Activated CD8-positive, alpha-beta T cell treated with anti-CD3 and anti-CD28 coated beads, Interleukin-2, amount 10 ng/mL, durations not matched to agents 7 days and 5 days (primary cell): ENCODE data around the gene DOK1. TPM values are rescaled to one million over a fixed set of nuclear protein-coding genes. Genes with fewer than 3 reads are reported as not detected.

ENCODE experiments used
- ATAC-seq: fragments of 150-1000 bp; cut with Tn5 transposase; one replicate; pipeline ENCODE4 v1.10.0; 2021; ENCODE audit warnings: moderate library complexity
- CTCF ChIA-PET: fragments of 350-600 bp; sonication (Branson Sonifier 250); formaldehyde crosslinking; loops from one replicate; lab custom pipeline; 2021; ENCODE audit warnings: antibody characterized with exemption; lab: Charles Lee
- POLR2A ChIA-PET: fragments of 350-600 bp; sonication (Branson Sonifier 250); formaldehyde crosslinking; loops from one replicate; lab custom pipeline; 2021; ENCODE audit warnings: antibody characterized with exemption; lab: Charles Lee
- DNase-seq: peaks from one replicate; pipeline ENCODE4 v3.0.0-alpha.2; 2020
- H3K27ac Mint-ChIP-seq: one replicate; pipeline ENCODE4 v1.8.0; 2021; ENCODE audit warnings: mild to moderate bottlenecking, mixed read lengths
- H3K27me3 Mint-ChIP-seq: one replicate; pipeline ENCODE4 v1.8.0; 2021; ENCODE audit warnings: low read depth, mixed read lengths
- H3K36me3 Mint-ChIP-seq: one replicate; pipeline ENCODE4 v1.8.0; 2021; ENCODE audit warnings: low read depth, mixed read lengths
- H3K4me1 Mint-ChIP-seq: one replicate; pipeline ENCODE4 v1.8.0; 2021; ENCODE audit warnings: low read depth, mixed read lengths
- H3K4me3 Mint-ChIP-seq: one replicate; pipeline ENCODE4 v1.8.0; 2021; ENCODE audit warnings: mild to moderate bottlenecking, mixed read lengths
- H3K9me3 Mint-ChIP-seq: one replicate; pipeline ENCODE4 v1.8.0; 2022; ENCODE audit warnings: mixed read lengths; ENCODE audit not compliant: insufficient read depth
- total RNA-seq, 2 experiments: library from RNA; stranded (reverse); gene quantifications; one replicate each; pipeline ENCODE4 v1.2.3, GENCODE V29; 2021

The DOK1 gene
- total RNA-seq, 2 experiments from 2014 or later = 32.4 to 35.9 TPM

DNA sequence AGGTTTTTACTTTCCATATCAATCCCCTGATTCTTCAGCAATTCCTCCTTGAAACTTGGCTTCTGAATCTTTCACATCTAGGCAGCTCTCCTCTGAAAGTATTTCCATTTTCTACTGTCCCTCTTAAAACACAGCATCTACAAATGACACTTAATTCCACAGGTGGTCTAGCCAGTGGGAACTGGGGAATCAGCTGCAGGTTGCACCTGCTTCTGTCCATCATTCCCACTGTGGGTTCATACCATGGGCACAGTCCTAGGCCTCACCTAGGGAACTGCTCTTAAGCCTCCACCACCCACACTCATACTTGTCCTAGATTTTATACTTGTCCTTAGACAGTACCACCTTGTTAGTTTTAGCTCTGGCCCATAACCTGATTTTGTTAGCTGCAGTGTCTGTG lies 3.0 kb upstream of the DOK1 start:
- peaks cover 6% of the 10 kb centered on the region for H3K36me3 Mint-ChIP-seq
- no peak for DNase-seq
- H3K27me3 Mint-ChIP-seq = peaks cover 36% of the 10 kb centered on the region
- H3K27ac Mint-ChIP-seq = no peak overlapping the region
- ChIA-PET POLR2A (interaction anchor here (0.6 to 1.8 kb wide), 4 partner anchors 19 to 34 kb away, joined by 3 to 5 read pairs (median 4); no protein-coding TSS in a partner anchor), CTCF (interaction anchor here (0.9 to 2.1 kb wide), 6 partner anchors 17 to 68 kb away, joined by 3 to 7 read pairs (median 4); partner anchors contain the start of genes AUP1, CCDC142, HTRA2 and TTC31)
- no peak overlapping the region for H3K4me3 Mint-ChIP-seq
- no peak for ATAC-seq
- H3K9me3 Mint-ChIP-seq = no peaks in the 10 kb centered on the region
- peaks cover 36% of the 10 kb centered on the region for H3K4me1 Mint-ChIP-seq

DNA sequence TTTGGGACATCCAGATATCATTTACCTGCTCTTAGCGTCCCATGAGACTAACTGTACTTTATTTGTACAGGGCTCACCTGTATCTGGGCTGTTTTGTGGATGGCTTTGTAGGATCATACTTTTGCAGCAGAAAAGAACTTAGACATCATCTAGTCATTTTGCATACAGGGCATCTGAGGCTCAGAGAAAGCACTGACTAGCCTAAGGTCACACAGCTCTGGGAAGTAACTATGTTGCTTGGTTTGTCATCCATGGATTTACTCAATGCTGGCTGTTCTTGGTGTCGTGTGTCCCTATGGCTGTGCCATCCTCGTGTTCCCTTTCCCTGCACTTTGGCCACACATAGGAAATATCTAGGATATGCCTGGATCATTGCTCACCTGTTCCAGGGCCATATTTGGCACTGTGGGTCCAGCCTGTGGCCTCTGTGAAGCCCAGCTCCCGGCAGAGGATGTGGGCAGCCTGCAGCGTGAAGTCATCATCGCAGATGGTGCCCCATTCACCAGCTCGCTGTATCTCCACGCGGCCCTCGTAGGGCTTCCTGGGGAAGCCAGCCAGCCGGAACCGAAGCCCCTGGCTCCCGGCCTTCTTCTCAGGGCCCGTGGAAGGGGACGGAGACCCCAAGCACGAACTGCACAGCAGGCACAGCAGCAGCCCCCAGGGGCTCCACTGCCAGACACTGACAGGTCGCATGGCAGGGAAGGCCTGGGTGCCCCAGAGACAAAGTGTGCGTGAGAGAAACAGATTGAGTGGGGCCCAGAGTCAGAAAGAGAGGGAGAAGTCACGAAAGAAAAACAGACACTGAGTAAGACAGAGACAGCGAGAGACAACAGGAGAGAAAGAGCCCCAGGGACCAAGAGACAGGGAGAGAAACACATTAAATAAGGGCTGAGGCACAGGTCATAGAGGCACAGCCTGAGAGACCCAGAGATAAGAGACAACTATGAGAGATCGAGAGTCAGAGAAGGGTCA lies 2.3 kb upstream of the DOK1 start:
- POLR2A ChIA-PET = interaction anchor here (0.6 to 1.8 kb wide), 4 partner anchors 19 to 33 kb away, joined by 3 to 5 read pairs (median 4); no protein-coding TSS in a partner anchor
- H3K27ac Mint-ChIP-seq = no peak overlapping the region
- CTCF ChIA-PET = interaction anchor here (1.3 to 2.0 kb wide), 2 partner anchors 33 to 69 kb away, joined by 3 to 4 read pairs; partner anchors contain the start of genes CCDC142 and TTC31

DNA sequence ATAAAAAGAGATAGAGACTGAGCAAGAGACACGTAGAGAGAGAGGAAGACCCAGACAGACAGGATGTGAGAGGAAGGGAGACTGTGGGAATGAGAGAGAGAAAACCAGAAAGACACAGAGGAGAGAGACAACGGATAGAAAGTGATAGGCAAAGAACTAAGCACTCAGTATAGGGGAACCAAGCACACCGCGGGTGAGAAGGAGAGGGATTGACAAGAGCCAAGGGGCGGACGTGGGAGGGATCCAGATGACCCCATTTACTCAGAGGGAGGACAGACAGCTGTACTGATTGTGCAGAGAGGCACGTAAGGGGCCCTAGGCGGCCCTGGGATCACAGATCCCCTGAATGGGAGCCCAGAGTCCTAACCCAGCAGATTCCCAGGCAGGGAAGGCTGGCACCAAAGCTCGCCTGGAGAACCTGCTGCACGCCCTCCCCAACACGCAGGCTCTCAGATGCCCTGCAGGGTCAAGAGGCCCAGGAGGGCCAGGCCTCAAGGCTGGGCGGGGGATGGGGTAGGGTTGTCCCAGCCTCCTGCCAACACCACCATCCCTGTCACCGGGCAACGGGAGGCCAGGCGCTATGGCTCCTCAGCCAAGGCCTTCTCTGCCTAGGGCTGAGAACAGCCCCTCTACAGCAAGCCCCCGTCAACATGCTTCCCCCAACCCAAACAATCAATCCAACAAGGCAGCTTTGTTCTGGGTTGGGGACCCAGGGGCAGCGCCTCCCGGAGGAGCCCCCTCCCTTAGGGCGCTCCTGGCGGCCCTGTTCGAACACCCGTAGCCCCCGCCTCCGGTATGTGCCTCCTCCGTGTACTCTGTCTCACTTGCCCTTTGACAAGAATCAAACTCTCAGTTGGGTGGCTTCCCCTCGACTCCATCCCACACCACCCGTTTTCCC lies 1.4 kb upstream of the DOK1 start:
- ChIA-PET POLR2A (interaction anchor here (0.9 to 1.5 kb wide), 2 partner anchors 21 to 81 kb away, joined by 3 to 4 read pairs; partner anchors contain the start of gene MRPL53), CTCF (interaction anchor here (0.9 to 2.0 kb wide), 3 partner anchors 32 to 70 kb away, joined by 3 to 4 read pairs (median 3); partner anchors contain the start of genes CCDC142 and TTC31)
- no peak for ATAC-seq
- Mint-ChIP-seq H3K36me3 (peaks cover 17% of the 10 kb centered on the region), H3K4me3 (peak overlapping the region; percentile 60), H3K9me3 (no peaks in the 10 kb centered on the region), H3K4me1 (peaks cover 43% of the 10 kb centered on the region), H3K27me3 (peaks cover 27% of the 10 kb centered on the region), H3K27ac (peak overlapping the region; percentile 87)
- DNase-seq = peak; percentile 36

More for the DNA sequence above, 2.3 kb upstream of the DOK1 start:
- Mint-ChIP-seq H3K36me3 (peaks cover 12% of the 10 kb centered on the region), H3K27me3 (peaks cover 35% of the 10 kb centered on the region), H3K4me1 (peaks cover 43% of the 10 kb centered on the region), H3K4me3 (no peak overlapping the region), H3K9me3 (no peaks in the 10 kb centered on the region)
- ATAC-seq = no peak
- DNase-seq = no peak

DNA sequence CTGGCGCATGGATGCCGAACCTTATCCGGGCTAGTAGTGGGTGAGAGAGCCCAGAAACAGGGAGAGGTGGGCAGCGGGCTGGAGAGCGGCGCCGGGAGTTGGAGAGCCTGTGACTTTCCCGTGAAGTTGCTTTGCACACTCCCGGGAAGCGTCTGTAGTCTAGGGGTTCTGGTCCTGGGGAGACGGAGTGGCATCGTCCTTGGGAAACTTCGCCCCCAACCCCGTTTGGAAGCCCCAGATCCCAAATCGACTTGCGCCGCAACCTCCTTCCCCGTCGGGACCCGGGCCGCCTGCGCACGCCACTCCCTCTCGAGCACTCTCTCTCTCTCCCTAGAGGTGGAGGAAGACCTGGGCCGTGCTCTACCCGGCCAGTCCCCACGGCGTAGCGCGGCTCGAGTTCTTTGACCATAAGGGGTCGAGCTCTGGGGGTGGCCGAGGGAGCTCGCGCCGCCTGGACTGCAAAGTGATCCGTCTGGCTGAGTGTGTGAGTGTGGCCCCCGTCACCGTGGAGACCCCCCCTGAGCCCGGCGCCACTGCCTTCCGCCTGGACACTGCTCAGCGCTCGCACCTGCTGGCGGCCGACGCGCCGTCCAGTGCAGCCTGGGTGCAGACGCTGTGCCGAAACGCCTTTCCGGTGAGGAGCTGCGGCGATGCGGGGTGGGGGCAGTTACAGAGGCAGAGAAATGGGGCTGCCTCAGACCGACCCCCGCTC lies 456 bp downstream of the DOK1 start:
- Mint-ChIP-seq H3K27me3 (peaks cover 13% of the 10 kb centered on the region), H3K4me1 (peaks cover 38% of the 10 kb centered on the region), H3K9me3 (no peaks in the 10 kb centered on the region), H3K36me3 (peaks cover 23% of the 10 kb centered on the region), H3K27ac (peak overlapping the region; percentile 93), H3K4me3 (peak overlapping the region; percentile 95)
- ATAC-seq = peak; percentile 63
- ChIA-PET CTCF (interaction anchor here (0.7 to 1.6 kb wide), 4 partner anchors 10 to 32 kb away, joined by 3 to 5 read pairs (median 4); no protein-coding TSS in a partner anchor), POLR2A (interaction anchor here (0.6 to 2.2 kb wide), 10 partner anchors 8 to 97 kb away, joined by 3 to 13 read pairs (median 4); partner anchors contain the start of genes MRPL53 and WBP1)
- peak; percentile 60 for DNase-seq

DNA sequence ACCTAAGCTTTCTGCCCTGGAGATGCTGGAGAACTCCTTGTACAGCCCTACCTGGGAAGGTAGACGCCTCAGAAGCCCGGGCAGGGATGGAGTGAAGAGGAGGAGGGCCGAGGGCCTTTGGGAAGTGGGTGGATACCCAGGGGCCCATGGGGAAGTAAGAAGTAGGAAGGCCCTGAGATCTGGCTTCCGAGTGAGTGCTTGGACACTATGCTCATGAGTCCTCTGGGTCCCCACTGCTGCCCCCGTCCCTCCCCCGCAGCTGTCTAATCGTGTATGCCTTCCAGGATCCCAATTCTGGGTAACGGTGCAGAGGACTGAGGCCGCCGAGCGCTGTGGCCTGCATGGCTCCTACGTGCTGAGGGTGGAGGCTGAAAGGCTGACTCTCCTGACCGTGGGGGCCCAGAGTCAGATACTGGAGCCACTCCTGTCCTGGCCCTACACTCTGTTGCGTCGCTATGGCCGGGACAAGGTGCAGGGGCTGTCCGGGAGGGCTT lies 1.1 kb downstream of the DOK1 start:
- CTCF ChIA-PET = interaction anchor here (0.7 to 1.6 kb wide), 5 partner anchors 11 to 32 kb away, joined by 3 to 5 read pairs (median 3); no protein-coding TSS in a partner anchor
- POLR2A ChIA-PET = interaction anchor here (0.6 to 2.2 kb wide), 9 partner anchors 9 to 97 kb away, joined by 3 to 13 read pairs (median 4); partner anchors contain the start of gene WBP1

DNA sequence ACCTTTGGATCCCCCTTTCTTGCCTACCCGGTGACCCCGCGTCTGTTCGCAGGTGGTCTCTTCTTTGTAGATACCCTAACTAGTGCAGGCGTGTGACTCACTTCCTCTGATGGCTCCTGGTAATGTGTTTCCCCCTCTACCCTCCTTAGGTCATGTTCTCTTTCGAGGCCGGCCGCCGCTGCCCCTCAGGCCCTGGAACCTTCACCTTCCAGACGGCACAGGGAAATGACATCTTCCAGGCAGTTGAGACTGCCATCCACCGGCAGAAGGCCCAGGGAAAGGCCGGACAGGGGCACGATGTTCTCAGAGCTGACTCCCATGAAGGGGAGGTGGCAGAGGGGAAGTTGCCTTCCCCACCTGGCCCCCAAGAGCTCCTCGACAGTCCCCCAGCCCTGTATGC lies 1.6 kb downstream of the DOK1 start:
- H3K27me3 Mint-ChIP-seq = peaks cover 12% of the 10 kb centered on the region

More for the DNA sequence above, 1.1 kb downstream of the DOK1 start:
- no peak for DNase-seq
- Mint-ChIP-seq H3K27ac (peak overlapping the region; percentile 93), H3K4me1 (peaks cover 45% of the 10 kb centered on the region), H3K27me3 (peaks cover 10% of the 10 kb centered on the region), H3K9me3 (no peaks in the 10 kb centered on the region), H3K4me3 (peak overlapping the region; percentile 95), H3K36me3 (peaks cover 23% of the 10 kb centered on the region)
- ATAC-seq = no peak

DNA sequence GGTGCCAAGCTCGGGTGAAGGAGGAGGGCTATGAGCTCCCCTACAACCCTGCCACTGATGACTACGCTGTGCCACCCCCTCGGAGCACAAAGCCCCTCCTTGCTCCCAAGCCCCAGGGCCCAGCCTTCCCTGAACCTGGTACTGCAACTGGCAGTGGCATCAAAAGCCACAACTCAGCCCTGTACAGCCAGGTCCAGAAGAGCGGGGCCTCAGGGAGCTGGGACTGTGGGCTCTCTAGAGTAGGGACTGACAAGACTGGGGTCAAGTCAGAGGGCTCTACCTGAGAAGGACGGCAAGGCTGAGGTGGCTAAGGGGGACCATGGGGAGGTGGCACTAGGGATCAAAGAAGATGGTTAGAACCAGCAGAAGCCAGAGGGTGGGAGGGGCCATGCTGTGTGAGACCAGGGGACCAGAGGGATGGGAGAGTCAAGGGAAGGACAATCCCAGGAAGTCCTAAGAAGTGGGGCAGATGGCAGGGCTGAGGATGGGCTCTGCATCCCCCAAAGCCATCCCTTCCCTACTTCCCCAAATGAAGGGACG lies 2.4 kb downstream of the DOK1 start:
- Mint-ChIP-seq H3K36me3 (peaks cover 23% of the 10 kb centered on the region), H3K27ac (no peak overlapping the region), H3K9me3 (no peaks in the 10 kb centered on the region), H3K4me3 (peak overlapping the region; percentile 95), H3K4me1 (peaks cover 53% of the 10 kb centered on the region), H3K27me3 (peaks cover 12% of the 10 kb centered on the region)
- ChIA-PET CTCF (interaction anchor here (1.3 to 3.9 kb wide), 3 partner anchors 12 to 49 kb away, joined by 3 to 17 read pairs (median 4); partner anchors contain the start of gene PCGF1), POLR2A (interaction anchor here (2.2 to 2.3 kb wide), 2 partner anchors 10 to 26 kb away, joined by 7 to 13 read pairs; no protein-coding TSS in a partner anchor)
- DNase-seq (no peak), ATAC-seq (no peak)

More for the DNA sequence above, 1.6 kb downstream of the DOK1 start:
- ATAC-seq (no peak), DNase-seq (no peak)
- ChIA-PET POLR2A (interaction anchor here (2.2 kb wide), 1 partner anchor 11 kb away, joined by 13 read pairs; no protein-coding TSS in a partner anchor), CTCF (interaction anchor here (0.7 to 1.6 kb wide), 3 partner anchors 11 to 31 kb away, joined by 3 to 5 read pairs (median 3); no protein-coding TSS in a partner anchor)
- Mint-ChIP-seq H3K9me3 (no peaks in the 10 kb centered on the region), H3K4me1 (peaks cover 47% of the 10 kb centered on the region), H3K36me3 (peaks cover 23% of the 10 kb centered on the region), H3K27ac (no peak overlapping the region), H3K4me3 (peak overlapping the region; percentile 95)

DNA sequence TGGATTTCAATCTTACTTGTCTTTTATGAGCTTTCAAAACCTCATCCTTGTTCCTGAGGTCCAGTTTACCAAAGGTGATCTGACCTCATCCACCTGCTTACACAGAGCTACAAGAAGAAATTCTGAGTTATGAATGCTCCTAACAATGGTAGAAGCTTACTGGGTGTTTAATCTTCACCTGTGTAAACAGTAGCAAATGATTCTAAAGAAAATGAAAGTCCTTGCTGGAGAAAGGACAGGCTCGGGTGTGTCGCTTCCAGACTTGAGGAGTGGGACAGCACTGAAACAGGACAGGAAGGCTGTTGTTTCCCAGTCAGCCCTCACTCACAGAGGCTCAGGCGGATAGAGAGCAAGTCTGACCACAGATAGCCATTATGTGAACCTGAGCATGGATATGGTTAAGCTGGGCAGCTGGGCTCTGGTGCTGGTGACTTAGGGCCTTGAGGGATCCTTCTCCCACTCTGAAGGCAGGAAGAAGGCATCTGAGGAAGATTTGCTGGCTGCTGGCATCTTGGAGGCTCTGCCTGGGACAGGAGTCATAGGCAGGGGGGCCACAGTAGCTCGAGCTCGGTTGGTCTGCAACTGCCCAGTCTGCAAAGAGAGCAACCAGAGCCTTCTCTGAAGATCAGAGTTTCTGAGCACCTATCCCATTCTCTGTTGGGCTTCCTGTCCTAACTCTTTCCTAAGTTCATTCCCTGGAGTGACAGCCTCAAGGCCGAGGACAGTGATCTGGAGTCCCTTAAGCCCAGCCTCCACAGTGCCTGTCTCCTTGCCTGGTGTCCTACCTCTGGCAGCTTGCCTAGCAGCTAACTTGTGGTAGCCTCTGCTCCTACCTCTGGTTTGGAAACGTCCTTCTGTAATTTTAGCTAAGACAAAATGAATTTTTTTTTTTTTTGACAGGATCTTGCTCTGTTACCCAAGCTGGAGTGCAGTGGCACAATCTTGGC lies 4.0 kb downstream of the DOK1 start:
- ATAC-seq (no peak), DNase-seq (no peak)
- Mint-ChIP-seq H3K27ac (no peak overlapping the region), H3K4me1 (peaks cover 52% of the 10 kb centered on the region), H3K36me3 (peaks cover 23% of the 10 kb centered on the region), H3K4me3 (no peak overlapping the region), H3K9me3 (no peaks in the 10 kb centered on the region), H3K27me3 (peaks cover 12% of the 10 kb centered on the region)
- CTCF ChIA-PET = interaction anchor here (1.4 to 3.9 kb wide), 5 partner anchors 15 to 51 kb away, joined by 3 to 17 read pairs (median 4); partner anchors contain the start of gene PCGF1
- POLR2A ChIA-PET = interaction anchor here (0.9 to 2.3 kb wide), 3 partner anchors 8 to 27 kb away, joined by 3 to 7 read pairs (median 4); no protein-coding TSS in a partner anchor

DNA sequence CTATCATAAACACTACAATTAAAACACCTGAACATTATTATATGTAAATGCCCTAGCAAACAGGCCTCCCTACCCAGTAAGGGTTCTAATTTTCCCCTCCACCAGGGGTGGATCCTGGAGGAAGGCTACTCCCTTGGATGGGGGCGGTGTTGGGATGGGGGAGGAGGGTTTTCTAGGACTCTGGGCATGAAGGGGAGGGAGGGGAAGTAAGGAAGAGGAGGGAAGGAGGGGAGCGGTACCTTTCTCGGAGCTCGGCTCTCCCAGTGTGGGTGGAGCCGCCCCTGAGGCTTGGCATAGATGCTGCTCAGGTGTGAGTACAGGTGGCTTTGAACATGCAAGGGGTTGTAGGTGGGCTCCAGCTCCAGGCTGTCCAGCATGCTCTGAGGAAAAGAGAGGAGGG lies 5.4 kb downstream of the DOK1 start:
- POLR2A ChIA-PET = interaction anchor here (0.7 kb wide), 1 partner anchor 386 kb away, joined by 4 read pairs; no protein-coding TSS in a partner anchor

More for the DNA sequence above, 5.4 kb downstream of the DOK1 start:
- peaks cover 12% of the 10 kb centered on the region for H3K27me3 Mint-ChIP-seq
- DNase-seq = no peak
- ATAC-seq = no peak
- H3K36me3 Mint-ChIP-seq = peaks cover 23% of the 10 kb centered on the region
- no peaks in the 10 kb centered on the region for H3K9me3 Mint-ChIP-seq
- H3K27ac Mint-ChIP-seq = no peak overlapping the region
- CTCF ChIA-PET = interaction anchor here (1.6 to 3.9 kb wide), 2 partner anchors 16 to 27 kb away, joined by 4 to 17 read pairs; no protein-coding TSS in a partner anchor
- peaks cover 47% of the 10 kb centered on the region for H3K4me1 Mint-ChIP-seq
- no peak overlapping the region for H3K4me3 Mint-ChIP-seq
